COLO668 (cell line): ENCODE measurements around the gene NTM.
"Not testable (repeated sequence)": the region's sequence is repeated elsewhere in the genome, so short reads cannot be mapped to it uniquely, and the experiment has no call there.

Experiments used
- DNase-seq: peaks from one replicate; lab custom pipeline; 2025; ENCODE audit not compliant: unreplicated experiment; lab: John Stamatoyannopoulos, UW

The NTM gene

GRCh38 chr11:131370090-131370751 is at the start of gene NTM:
Gene NTM, plus strand, starts transcription at chr11:131370615.
- no peak for DNase-seq

DNA sequence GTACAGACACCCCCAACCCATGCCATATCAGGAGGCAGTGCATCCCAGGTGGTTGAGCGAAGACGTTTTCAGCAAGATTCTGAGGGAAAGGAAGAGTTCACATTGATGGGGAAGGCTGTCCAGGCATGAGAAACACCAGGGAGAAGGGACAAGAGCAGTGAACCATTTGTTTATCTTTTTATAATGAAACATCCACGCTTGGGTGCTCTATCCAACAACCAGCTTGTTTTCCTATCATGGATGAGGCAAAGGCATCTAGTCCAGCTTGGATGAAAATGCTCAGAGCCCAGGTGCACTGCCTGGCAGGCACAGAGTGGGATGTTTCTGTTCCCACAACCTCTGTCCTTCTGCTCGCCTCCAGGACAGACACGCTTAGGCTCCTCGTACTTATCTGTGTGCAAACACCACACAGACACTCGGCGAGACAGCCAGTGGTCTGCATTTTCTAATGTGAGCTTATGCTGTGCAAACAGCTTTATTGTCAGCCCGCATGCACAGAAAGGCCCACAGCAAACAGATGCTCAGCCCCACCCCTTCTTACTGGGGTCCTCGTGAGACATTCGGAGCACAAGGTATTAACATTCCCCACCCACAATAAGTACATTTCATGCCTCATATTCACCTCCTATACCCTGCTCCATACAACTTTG is 45.4 kb upstream of the NTM start:
- DNase-seq = peak; percentile 8

DNA sequence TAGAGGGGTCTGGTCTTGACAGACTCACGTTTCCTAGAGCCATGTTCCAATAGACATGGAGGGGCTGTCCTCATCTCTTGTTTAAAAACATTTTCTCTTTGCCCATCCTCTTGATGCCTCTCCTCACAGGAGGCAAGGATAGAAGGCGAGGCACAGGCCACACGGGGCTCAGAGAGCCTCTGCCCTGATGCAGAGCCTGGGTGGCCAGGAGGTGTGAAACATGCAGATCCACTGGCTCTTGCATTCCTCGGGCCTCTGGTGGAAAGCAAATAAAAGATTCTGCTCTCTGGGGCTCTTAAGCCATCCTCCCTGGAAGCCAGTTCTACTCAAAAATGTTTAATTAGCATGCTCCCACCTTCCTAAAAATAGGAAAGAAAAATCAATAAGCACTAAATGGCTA is 43.6 kb upstream of the NTM start:
- no peak for DNase-seq

GRCh38 chr11:131327421-131327820 is 43.0 kb upstream of the NTM start:
- no peak for DNase-seq

DNA sequence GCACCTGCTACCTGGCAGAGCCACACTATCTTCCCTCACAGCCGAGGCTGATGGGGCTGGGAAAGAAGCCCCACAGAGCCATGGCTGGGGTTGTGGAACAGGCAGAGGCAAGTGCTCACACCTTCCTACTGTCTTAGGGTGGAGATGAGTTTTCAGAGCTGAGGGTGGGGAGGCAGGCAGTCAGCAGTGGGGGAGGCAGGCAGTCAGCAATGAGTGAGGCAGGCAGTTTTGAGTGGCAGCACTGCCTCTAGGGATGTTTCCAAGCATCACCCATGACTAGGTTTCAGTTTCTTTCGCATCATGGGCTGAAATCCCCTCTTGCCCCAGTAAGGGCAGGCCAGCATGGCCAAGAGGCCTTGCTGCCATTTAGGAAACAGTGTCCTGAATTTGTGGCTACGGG is 41.6 kb upstream of the NTM start:
- DNase-seq = no peak

GRCh38 chr11:131331010-131331409 is 39.4 kb upstream of the NTM start:
- no peak for DNase-seq

GRCh38 chr11:131331546-131331945 is 38.9 kb upstream of the NTM start:
- DNase-seq = no peak

DNA sequence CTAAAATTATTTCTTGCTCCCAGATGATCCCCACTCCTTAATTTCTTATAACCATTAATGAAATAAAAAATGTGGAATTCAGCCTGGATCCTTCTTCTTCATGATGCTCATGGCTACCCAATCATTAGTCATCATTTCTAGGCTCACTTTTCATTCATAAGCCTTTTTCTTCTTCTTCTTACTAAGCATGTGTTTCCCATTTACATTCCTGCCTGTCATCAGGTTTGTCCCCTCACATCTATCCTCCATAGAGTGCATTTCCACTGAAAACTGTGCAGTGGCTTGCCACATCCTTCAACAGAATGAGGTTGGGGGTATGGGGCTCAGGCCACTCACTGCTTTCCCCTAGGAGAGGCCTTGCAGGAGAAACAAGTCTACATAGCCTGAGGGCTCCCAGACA is 35.8 kb upstream of the NTM start:
- DNase-seq = no peak

- DNase-seq = not testable (repeated sequence)
Observed at GRCh38 chr11:131341900-131342299, 28.5 kb upstream of the NTM start.

DNA sequence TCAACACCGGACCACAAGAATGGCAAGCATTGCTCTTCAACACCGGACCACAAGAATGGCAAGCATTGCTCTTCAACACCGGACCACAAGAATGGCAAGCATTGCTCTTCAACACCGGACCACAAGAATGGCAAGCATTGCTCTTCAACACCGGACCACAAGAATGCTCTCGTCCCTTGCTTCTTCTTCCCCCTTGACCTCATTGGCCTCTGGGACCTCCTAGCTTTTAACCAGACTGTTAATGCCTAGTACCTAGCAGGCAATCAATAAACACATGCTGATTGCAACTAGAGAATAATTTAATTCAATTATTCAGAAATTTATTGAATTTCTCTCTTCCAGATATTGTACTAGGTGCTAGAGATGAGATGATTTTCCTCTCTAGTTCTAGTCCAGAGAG is 28.0 kb upstream of the NTM start:
- DNase-seq = not testable (repeated sequence)

DNA sequence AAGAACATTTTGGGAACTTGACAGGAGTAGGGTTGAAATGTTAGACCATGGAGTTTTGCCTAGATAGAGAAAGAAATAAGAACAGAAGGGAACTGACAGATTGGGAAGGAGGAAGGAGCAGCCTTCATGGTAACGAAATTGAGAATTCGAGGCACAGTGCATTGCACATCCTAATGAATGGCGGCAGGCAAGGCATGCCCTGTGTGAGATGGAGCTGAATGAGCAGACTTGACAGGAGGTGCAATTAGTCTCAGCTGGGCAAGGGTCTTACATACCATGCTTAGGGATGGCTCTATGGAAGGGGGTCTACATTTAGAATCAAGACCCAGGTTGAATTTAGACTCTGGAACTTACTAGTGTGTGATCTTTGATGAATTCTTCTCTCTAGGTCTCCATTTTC is 25.0 kb upstream of the NTM start:
- no peak for DNase-seq

DNA sequence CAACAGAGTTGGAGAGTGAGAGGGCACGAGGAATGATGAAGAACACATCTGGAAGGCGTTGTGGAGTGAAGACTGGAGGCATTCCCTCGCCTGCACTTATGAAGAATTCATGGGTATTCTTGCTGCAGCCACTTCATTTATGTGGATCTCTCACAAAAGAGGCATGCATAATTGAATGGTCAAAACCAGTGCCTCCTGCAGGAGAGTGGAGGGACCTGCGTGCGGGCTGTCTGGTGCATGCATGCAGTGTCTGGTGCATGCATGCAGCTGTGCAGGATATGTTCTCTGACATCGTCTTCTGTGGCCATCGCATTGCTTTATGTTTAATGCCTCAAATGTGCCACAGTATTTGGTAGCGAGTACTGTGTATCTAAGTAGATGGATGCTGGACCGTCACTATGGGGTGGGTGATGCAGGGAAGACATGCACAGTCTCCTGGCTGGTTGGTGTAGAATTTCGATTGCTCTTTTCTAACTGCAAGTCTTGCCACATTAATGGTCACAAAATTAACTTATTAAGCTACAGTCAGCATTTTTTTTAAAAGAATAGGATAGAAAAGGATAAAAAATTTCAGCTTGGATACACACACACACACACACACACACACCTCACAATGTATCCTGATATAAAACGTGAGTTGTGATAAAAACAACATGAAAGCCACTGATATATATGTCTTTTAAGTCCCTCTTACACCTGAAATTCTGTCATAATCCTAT is 20.9 kb upstream of the NTM start:
- no peak for DNase-seq

DNA sequence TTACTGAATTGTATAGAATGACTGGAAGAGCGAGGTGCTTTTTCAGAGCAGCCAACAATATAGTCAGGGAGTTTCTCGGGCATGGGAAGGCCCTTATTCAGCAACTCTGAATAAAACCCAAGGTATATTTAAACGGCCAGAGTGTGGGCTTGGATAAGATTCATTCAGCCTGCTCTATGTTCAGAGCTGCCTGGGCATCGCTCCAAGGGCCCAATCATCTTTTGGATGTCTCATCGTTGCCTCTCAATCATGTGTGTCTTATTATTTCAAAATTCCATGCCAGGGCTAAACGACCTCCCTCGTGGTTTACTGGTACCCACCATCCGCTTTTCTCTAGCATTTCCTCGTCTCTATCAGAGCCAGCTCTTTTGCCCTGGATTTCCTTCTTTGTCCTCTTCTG is 19.5 kb upstream of the NTM start:
- no peak for DNase-seq

DNA sequence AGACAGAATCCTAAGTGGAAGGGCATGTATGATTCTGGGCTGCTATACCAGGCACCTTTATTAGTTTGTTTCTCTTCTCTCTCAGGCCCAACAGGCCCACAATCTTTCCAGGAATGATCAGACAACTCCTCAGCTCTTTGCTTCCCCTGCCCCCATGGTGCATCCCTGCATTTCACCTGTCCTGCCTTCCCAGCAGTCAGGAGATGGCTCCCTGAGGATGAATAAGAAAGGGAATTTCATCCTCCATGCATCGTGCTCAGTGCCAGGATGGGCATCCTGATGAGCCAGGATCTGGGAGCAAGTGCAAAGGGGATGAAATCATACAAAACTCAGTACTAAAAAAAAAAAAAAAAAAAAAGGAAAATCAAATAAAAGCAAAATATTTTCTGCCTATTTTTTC is 18.6 kb upstream of the NTM start:
- DNase-seq = no peak

- no peak for DNase-seq
Observed at GRCh38 chr11:131353766-131354165, 16.6 kb upstream of the NTM start.

DNA sequence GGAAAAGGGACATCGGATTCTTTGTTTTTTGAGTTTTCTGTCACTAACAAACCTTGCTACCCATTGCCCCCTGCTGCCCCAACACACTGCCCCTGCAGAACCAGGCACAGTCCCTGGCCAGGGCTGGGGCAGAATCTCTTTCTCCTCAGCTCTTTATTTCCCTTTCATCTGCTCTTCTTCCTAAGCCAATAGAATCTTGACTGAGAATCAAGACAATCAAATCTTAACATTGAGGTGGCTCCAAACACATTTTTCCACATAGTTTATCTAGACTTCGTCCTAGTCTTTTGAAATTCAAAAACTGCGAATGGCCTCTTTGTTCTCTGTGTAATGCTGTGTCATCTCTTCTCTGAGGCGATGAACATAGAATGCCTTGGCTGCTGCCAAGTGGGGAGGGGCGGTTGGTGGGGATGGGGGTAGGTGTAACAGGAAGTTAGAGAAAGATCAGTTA is 16.1 kb upstream of the NTM start:
- DNase-seq = no peak

DNA sequence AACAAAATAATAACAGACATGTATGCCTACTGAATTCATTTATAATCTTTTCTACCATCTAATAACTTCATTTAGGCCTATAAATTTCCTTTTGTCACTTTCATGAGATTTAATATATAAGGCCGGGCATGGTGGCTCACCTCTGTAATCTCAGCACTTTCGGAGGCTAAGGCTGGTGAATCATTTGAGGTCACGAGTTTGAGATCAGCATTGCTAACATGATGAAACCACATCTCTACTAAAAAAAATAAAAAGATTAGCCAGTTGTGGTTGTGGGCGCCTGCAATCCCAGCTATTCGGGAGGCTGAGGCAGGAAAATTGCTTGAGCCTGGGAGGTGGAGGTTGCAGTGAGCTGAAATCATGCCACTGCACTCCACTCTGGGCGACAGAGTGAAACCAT is 14.2 kb upstream of the NTM start:
- DNase-seq = no peak

- DNase-seq = no peak
Observed at GRCh38 chr11:131365329-131365930, 5.0 kb upstream of the NTM start.

DNA sequence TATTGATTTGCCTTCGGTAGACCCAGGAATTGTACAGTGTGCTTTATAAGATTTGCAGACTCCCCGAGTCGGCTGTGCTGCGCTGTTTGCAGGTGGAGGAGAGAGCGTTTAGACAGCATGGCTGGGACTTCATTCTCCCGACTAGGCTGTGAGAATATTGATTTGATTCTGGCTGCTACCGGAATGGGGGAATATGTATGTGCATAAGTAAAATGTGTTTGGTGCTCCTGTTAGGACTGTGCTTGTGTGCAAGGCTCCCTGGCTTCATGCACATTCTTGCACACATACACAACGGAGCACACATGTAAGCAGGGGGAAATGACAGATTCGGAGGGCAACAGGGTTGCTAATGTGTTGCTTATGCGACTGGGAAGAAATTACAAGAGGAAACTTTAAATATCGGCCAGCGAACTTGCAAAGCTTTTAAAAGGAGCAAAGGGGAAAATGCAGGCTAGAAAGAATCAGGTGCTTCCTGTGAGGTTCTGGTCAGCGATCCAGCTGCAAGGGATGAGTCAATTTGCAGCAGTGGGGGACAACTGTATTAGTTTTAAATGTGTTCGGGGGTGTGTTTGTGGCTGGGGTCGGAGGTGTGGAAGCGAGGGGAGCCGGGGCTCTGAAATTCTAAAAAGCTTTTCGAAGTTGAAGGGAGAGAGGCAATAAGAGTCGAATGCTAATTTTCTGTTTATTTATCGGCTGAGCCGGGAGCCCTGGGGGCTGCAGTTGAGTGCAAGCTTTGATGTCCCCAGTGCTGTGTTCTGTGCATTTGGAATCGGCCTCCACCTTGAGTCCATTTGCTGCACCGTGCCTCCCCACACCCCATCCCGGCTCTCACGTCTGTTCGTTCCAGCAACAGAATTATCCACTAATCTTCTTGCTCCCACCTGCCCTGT is 731 bp downstream of the NTM start:
- no peak for DNase-seq

- DNase-seq = no peak
Observed at GRCh38 chr11:131371791-131372104, 1.3 kb downstream of the NTM start.
